Neural cell (in vitro differentiated cells): Measurements from ENCODE around the gene SLC25A24. TPM values are rescaled to one million over a fixed set of nuclear protein-coding genes. Genes with fewer than 3 reads are reported as not detected.

Source experiments
- H2AFZ ChIP-seq: fragments of 200-600, 300-800 bp; sonication (generic), shearing (Covaris generic); 2 replicates; pipeline ENCODE4 v1.6.0; 2014; ENCODE audit warnings: low read depth, mild to moderate bottlenecking, antibody characterized with exemption, low read length, moderate library complexity
- H3F3A ChIP-seq: fragments of 200-600 bp; shearing (Covaris generic); 2 replicates; pipeline ENCODE4 v1.6.1; 2016; ENCODE audit warnings: mild to moderate bottlenecking, moderate library complexity, mixed read lengths, antibody characterized with exemption, low read length; ENCODE audit not compliant: insufficient read depth, poor library complexity, severe bottlenecking
- H3K27ac ChIP-seq: fragments of 200-600, 300-800 bp; sonication (generic), shearing (Covaris generic); 2 replicates; pipeline ENCODE4 v1.5.1; 2014; ENCODE audit warnings: mild to moderate bottlenecking, low read length, moderate library complexity
- H3K27me3 ChIP-seq: fragments of 300-800, 200-600 bp; sonication (generic), shearing (Covaris generic); 2 replicates; pipeline ENCODE4 v1.6.0; 2014; ENCODE audit warnings: mild to moderate bottlenecking, low read depth, low read length, moderate library complexity; ENCODE audit not compliant: insufficient read depth
- H3K36me3 ChIP-seq: fragments of 300-800, 200-600 bp; sonication (generic), shearing (Covaris generic); 2 replicates; pipeline ENCODE4 v1.5.1; 2014; ENCODE audit warnings: mild to moderate bottlenecking, antibody characterized with exemption, low read length, moderate library complexity; ENCODE audit not compliant: insufficient read depth
- H3K4me2 ChIP-seq: fragments of 300-800, 200-600 bp; sonication (generic), shearing (Covaris generic); 2 replicates; pipeline ENCODE4 v1.6.0; 2014; ENCODE audit warnings: mild to moderate bottlenecking, low read length
- H3K4me3 ChIP-seq: fragments of 300-800, 200-600 bp; sonication (generic), shearing (Covaris generic); 2 replicates; pipeline ENCODE4 v1.5.1; 2014; ENCODE audit warnings: mild to moderate bottlenecking, low read length, moderate library complexity
- H3K79me2 ChIP-seq: fragments of 200-600 bp; shearing (Covaris generic); replicated peaks from 2 replicates; pipeline ENCODE4 v1.6.0; 2014; ENCODE audit warnings: mild to moderate bottlenecking, low read length, moderate library complexity; ENCODE audit not compliant: insufficient read depth
- H3K9ac ChIP-seq: fragments of 300-800, 200-600 bp; sonication (generic), shearing (Covaris generic); 2 replicates; pipeline ENCODE4 v1.6.1; 2016; ENCODE audit warnings: mild to moderate bottlenecking, low read length, mixed read lengths
- H3K9me2 ChIP-seq: fragments of 200-600 bp; shearing (Covaris generic); 2 replicates; pipeline ENCODE4 v1.6.1; 2016; ENCODE audit warnings: mild to moderate bottlenecking, low read length, mixed read lengths; ENCODE audit not compliant: insufficient read depth
- H3K9me3 ChIP-seq: fragments of 200-600, 300-800 bp; sonication (generic), shearing (Covaris generic); 2 replicates; pipeline ENCODE4 v1.6.1; 2016; ENCODE audit warnings: mild to moderate bottlenecking, mixed run types, low read length, moderate library complexity, mixed read lengths
- H4K20me1 ChIP-seq: fragments of 200-600 bp; shearing (Covaris generic); 2 replicates; pipeline ENCODE4 v1.6.1; 2016; ENCODE audit warnings: mild to moderate bottlenecking, mixed run types; ENCODE audit not compliant: insufficient read depth
- EP300 ChIP-seq: fragments of 450-650 bp; conservative IDR thresholded peaks from 2 replicates; pipeline ENCODE4 v1.6.1; 2014; ENCODE audit warnings: antibody characterized with exemption, mild to moderate bottlenecking, moderate library complexity; ENCODE audit not compliant: poor library complexity, severe bottlenecking
- EZH2 ChIP-seq: fragments of 200-600, 300-800 bp; shearing (Covaris generic), sonication (generic); IDR thresholded peaks from 2 replicates; pipeline ENCODE4 v1.6.1; 2014; ENCODE audit warnings: antibody characterized with exemption, low read length, borderline replicate concordance, mild to moderate bottlenecking; ENCODE audit not compliant: insufficient read depth, poor library complexity, severe bottlenecking
- MXI1 ChIP-seq: fragments of 450-650 bp; conservative IDR thresholded peaks from 2 replicates; pipeline ENCODE4 v1.6.1; 2014; ENCODE audit warnings: antibody characterized with exemption, mild to moderate bottlenecking; ENCODE audit not compliant: poor library complexity, severe bottlenecking
- POLR2AphosphoS5 ChIP-seq: IDR thresholded peaks from 2 replicates; pipeline ENCODE4 v1.6.1; 2012
- RAD21 ChIP-seq: fragments of 450-650 bp; conservative IDR thresholded peaks from 2 replicates; pipeline ENCODE4 v1.6.1; 2014; ENCODE audit warnings: antibody characterized with exemption, mild to moderate bottlenecking, moderate library complexity
- REST ChIP-seq: IDR thresholded peaks from 2 replicates; pipeline ENCODE4 v1.6.1; 2012; ENCODE audit warnings: borderline replicate concordance
- SMC3 ChIP-seq: fragments of 450-650 bp; conservative IDR thresholded peaks from 2 replicates; pipeline ENCODE4 v1.6.1; 2014; ENCODE audit warnings: antibody characterized with exemption, mild to moderate bottlenecking, moderate library complexity; ENCODE audit not compliant: poor library complexity
- TAF1 ChIP-seq: IDR thresholded peaks from 2 replicates; pipeline ENCODE4 v1.6.1; 2012; ENCODE audit warnings: low read depth
- polyA plus RNA-seq: library from polyadenylated mRNA; depleted of rRNA; stranded (reverse); fragments of >200 nt; gene quantifications from 2 replicates; pipeline ENCODE4 v1.2.3, GENCODE V29; 2014
- TF ChIP-seq, protein P1 (sequence below): fragments of 450-650 bp; IDR thresholded peaks from 2 replicates; pipeline ENCODE4 v1.5.1; 2014; ENCODE audit warnings: antibody characterized with exemption, mild to moderate bottlenecking, moderate library complexity; ENCODE audit not compliant: poor library complexity, severe bottlenecking

SLC25A24 gene
- polyA plus RNA-seq, 1 donor from 2014 or later = 25.5 TPM

DNA sequence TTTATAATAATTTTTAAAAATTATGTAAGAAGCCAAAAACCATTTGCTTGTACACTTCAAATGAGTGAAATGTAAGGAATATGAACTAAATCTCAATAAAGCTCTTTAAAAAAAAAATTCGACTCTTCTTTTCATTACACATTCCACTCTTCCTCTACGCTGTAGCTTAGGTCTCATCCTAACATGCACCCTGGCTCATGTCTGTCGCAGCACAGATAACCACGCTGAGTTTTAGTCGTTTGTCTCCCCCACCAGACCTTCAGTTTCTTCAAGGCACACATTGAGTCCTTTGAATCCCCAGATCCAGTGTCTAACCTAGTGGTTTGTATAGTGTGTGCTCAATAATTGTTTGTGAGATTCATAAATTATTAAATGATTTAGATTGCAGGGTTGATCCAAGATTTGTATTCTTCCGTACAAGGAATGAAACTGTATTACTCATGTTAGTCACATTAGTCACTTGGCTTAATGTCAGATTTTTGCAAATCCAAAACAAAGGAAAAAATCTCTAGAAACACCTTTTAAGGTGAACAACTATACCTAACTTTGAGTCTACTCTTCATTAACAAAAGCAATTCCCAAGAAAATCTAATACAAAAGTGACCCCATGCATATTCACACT, 57.3 kb downstream of the SLC25A24 start:
- no peak overlapping the region for H3K4me2 ChIP-seq
- no peaks in the 10 kb centered on the region for H3K9me2 ChIP-seq
- H3F3A ChIP-seq = no peaks in the 10 kb centered on the region
- H3K79me2 ChIP-seq = no peaks in the 10 kb centered on the region
- peaks cover 8% of the 10 kb centered on the region for H3K36me3 ChIP-seq
- H3K27me3 ChIP-seq = no peaks in the 10 kb centered on the region
- no peak overlapping the region for H2AFZ ChIP-seq
- H3K9me3 ChIP-seq = no peaks in the 10 kb centered on the region
- no peaks in the 10 kb centered on the region for H4K20me1 ChIP-seq
- H3K9ac ChIP-seq = no peak overlapping the region
- no peak overlapping the region for H3K27ac ChIP-seq
- TF ChIP-seq TAF1 (no peak), POLR2AphosphoS5 (no peak), SMC3 (no peak), MXI1 (no peak), EP300 (no peak), RAD21 (no peak), REST (no peak), EZH2 (no peak)
- TF ChIP-seq, protein P1, sequence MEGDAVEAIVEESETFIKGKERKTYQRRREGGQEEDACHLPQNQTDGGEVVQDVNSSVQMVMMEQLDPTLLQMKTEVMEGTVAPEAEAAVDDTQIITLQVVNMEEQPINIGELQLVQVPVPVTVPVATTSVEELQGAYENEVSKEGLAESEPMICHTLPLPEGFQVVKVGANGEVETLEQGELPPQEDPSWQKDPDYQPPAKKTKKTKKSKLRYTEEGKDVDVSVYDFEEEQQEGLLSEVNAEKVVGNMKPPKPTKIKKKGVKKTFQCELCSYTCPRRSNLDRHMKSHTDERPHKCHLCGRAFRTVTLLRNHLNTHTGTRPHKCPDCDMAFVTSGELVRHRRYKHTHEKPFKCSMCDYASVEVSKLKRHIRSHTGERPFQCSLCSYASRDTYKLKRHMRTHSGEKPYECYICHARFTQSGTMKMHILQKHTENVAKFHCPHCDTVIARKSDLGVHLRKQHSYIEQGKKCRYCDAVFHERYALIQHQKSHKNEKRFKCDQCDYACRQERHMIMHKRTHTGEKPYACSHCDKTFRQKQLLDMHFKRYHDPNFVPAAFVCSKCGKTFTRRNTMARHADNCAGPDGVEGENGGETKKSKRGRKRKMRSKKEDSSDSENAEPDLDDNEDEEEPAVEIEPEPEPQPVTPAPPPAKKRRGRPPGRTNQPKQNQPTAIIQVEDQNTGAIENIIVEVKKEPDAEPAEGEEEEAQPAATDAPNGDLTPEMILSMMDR = no peak
- no peak overlapping the region for H3K4me3 ChIP-seq

- Histone ChIP-seq H3K9me3 (no peaks in the 10 kb centered on the region), H3F3A (no peaks in the 10 kb centered on the region), H3K27me3 (no peaks in the 10 kb centered on the region), H3K4me3 (no peak overlapping the region), H4K20me1 (no peaks in the 10 kb centered on the region), H3K9me2 (no peaks in the 10 kb centered on the region), H3K79me2 (no peaks in the 10 kb centered on the region), H3K4me2 (no peak overlapping the region), H3K9ac (no peak overlapping the region), H3K27ac (no peak overlapping the region), H3K36me3 (peaks cover 12% of the 10 kb centered on the region), H2AFZ (no peak overlapping the region)
- TF ChIP-seq MXI1 (no peak), POLR2AphosphoS5 (no peak), REST (no peak), TAF1 (no peak), SMC3 (no peak), EZH2 (no peak), RAD21 (no peak), EP300 (no peak)
- TF ChIP-seq, protein P1 = no peak
These were observed 57.9 kb downstream of the SLC25A24 start for GRCh38 chr1:108142258-108142657.
